DMS 273 (cell line): ENCODE data around the gene KIAA0930.
A peak's percentile ranks its signal among the peaks of the same experiment; 100 is the strongest.

Experiments
- DNase-seq: peaks from one replicate; lab custom pipeline; 2025; ENCODE audit not compliant: unreplicated experiment; lab: John Stamatoyannopoulos, UW

The KIAA0930 gene

DNA sequence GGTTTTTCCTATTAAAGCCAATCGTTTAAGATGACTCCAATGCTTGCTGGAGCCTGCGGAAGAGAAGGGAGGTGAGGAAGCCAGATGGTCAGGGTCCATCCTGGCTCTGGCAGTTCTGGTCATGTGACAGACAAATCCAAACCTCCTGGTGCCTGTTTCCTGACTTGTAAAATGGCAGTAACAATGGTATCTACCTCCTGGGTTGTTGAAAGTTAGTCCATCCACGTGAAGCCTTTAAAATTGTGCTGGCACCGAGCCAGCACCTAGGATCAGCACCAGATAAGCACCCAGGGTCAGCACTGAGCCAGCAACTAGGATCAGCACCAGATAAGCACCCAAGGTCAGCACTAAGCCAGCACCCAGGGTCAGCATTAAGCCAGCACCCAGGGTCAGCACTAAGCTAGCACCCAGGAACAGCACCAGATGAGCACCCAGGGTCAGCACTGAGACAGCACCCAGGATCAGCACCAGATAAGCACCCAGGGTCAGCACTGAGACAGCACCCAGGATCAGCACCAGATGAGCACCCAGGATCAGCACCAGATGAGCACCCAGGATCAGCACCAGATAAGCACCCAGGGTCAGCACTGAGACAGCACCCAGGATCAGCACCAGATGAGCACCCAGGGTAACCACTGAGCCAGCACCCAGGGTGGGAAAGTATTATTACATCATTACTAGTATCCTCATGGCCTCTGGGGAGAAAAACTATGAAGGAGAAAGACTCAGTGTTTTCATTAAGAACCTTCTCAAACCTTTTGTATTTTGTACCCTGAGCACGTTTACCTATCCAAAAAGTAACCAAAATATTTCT lies 17.2 kb downstream of the KIAA0930 start:
- DNase-seq = peak; percentile 32

DNA sequence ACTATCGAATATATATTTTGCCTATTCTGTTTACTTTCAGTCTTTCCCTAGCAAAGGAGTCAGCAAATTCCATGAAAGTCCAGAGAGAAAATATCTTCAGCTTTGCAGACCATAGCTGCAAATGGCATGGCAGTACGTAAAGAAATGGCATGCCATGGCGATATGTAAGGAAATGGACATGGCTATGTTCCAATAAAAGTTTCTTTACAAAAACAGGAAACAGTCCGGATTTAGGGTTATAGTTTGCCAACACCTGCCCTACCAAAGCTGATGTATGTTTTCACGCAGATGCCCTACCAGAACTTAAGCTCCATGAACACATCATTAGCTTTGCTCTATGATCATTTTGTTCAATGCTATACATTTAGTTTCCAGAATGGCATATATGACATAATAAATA lies 19.5 kb downstream of the KIAA0930 start:
- DNase-seq = no peak

DNA sequence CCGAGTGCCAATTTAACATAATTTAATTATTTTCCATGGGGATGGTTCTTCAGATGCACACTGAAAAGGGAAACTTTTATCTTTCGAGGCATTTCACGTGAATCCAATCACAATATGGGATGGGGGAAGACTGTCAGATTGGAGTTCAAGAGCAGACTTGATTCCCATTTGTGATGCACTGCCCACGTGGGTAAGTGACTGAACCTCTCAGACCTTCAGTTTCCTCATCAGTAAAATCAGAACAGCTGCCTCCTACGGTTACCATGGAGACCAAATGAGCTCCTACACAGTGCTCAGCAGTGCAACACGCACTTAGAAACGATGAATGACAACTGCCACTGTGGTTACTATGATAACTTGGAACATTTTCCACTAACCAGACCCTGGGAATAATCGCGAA lies 21.7 kb downstream of the KIAA0930 start:
- DNase-seq = peak; percentile 38

DNA sequence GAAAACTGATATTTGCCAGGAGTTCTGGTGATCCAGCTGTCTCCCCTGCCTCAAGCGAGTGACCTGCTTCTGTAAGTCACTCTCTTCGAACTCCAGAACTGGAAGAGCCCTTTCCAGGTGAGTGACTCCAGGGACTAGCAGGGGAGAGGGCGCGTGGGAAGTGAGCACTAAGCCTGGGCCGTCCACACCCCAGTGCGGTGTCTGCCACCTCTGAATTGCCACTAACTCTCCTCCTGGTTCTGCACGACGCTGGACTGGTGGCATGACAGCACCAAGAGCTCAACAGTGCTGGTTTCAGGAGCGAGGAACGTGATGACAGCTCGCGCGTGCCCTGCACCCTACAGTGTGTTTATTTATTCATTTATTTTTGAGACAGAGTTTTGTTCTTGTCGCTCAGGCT lies 22.9 kb downstream of the KIAA0930 start:
- no peak for DNase-seq

DNA sequence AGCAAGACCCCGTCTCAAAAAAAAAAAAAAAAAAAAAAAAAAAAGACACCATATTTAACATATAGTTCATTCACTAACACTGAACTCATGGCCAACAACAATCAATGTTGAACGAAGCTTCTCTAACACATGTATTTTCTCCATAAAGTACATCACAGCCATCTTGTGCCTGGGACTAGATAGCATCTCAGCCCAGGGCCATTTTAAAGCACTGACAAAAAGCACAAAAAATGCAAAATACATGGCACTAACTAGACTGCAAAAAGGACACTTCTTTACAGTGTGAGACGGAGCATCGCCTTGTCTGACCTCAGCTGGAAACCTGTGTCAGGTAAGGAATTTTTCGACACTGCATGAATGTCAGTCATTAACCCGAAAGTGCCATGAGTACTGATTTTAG lies 23.3 kb downstream of the KIAA0930 start:
- no peak for DNase-seq

DNA sequence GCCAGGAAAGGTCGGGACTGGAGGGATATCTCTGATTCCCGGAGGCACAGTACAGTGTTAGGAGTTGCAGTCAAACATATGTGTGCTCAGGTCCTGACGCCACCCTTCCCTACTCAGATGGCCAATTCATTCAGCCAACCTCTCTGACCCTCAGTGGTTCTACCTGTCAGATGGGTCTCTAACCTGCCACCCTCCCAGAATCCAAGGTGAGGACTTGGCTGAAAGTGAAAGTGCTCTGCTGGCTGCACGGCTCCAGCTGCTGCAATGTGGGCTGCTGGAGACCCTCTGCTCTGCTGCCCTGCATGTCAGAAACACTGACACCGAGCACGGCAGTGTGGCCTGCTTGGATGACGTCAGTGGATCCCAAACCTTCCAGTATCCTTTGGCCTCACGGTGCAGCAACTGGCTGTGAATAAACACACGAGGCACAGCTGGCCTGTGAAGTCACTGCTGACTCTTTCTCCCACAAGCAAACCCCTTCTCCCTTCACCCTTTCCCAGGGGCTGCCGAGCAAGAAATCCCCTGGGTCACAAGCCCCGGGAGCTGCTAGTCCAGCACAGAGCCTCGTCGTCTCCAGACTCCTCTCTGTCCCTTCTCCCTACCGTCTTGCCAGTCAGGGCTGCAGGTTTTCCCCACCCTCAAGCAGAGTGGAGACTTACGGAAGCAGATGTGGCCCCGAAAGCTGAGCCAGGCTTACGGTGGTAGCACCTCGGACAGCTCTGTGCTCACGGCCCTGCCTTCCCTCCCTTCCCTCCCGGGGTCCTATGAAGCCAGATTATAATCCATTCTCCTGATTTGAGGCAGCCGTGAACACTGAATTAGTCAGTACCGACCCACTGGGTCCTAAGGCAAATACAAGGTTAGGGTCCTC lies 24.3 kb downstream of the KIAA0930 start:
- no peak for DNase-seq

DNA sequence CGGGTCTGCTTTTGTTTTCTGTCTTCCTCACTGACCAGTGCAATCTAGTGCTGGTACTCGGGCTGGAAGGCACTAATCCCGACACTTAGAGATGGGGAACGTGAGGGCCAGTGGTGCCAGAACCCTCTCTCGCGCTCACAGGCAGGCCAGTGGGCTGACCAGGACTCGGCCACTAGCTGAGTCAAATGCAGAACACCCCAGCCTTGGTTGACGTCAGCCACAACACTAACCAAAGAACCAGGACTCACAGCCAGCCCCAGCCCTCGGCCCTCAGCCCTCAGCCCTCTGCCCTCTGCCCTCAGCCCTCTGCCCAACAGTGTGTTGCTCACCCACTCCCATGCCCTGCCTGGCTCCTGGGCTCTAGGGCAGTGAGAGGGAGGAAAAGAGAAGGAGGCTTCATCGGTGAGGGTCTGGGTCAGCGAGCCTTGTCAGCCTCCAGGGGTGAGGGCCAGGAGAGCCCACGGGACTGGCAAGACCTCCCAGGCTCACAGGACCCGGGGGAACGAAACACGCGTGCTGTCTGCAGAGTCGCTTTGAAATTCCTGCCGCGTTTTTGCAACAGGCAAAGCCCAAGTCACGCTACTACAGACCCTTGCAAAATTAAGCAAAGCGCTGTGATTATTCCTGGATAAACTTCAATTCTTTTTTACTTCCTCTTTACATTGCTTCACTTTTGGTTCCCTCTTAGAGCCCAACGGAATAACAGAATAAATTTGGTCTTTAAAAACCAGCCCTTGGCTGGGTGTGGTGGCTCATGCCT lies 27.5 kb downstream of the KIAA0930 start:
- no peak for DNase-seq

DNA sequence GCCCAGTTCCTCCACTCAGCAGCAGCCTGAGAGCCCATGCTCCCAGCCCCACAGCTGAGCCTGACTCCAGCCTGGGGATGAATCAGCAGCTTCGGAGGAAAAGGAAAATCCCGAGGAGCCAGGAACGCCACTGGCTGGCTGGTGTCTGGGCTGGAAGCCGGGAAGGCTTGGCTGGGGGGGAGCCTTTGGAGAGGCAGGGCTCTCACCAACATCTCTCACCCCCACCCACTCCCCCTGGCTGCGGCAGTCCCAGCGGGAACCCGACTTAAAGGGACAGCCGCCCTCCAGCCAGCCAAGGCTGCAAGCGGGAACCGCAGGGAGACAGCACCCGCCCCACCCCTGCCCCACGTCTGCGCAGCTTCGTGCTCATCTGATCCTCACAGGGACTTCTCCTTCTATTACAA lies 28.4 kb downstream of the KIAA0930 start:
- peak; percentile 21 for DNase-seq

DNA sequence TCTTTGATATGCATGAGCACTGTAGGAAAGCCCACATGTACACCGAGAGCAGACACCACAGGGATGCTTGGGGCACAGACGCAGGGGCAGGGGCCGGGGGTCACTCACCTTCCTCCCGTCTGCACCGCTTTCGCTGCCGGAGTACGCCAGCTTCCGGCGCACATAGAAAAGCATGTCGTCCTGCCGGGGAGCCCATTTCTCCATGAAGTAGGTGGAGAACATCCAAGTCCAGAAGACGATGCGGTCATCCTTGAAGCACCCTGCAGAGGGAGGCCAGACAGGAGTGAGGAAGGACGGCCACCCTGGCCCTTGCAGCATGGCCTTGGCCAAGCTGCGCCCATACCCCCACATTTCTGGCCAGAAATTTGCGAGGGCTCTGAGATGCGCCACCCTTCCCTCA lies 28.8 kb downstream of the KIAA0930 start:
- no peak for DNase-seq

DNA sequence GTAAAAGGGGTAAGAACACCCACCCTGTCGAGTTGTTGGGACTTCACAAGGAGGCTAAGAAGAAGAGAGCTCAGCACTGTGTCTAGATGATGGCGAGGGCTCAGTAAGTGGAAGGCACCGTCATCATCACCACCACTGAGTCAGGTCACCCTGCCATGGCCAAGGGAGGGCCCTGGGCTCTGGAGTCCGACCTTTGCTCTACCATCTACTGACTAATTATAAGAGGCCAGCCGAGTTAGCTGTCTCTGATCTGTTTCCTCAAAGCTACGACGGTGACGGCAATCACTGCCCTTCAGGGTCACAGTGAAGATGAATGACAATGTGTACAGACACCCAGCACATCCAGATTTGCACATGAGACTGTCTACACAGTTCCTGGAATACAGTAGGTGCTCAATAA lies 29.3 kb downstream of the KIAA0930 start:
- no peak for DNase-seq

DNA sequence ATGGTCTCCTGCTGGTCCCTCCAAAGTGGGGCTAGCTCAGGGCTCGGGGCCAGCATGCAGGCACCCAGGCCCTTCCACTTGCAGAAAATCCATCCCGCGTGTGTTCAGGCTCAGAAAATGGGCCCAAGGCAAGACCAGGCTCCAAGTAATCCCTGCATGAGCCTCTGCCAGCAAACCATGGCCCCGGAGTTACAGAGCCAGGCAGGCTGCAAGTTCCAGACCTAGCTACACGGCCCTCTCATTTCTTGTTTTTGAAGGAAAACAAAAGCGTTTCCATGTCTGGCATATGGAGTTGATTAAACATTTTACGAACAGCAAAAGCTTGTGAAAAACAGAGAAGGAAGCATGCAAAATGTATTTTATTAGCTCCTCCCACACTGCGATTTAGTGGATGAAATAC lies 29.7 kb downstream of the KIAA0930 start:
- DNase-seq = no peak

DNA sequence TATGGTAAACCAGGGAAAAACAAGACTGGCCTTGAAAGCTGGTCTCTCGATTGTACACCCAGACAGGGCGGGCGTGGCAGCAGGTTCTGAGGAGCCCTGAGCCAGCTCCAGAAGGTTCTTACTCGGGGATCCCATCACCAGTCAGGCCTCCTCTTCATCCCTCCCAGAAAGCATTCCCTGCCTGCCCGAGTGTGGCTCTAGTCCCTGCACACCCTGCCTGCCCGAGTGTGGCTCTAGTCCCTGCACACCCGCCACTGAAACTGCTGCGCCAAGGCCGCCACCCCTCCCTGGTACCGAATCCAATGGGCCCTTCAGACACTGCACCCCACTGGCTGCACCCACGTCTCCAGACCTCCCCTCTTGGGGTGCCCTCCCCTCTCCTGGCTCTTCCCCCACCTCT lies 30.1 kb downstream of the KIAA0930 start:
- DNase-seq = no peak

DNA sequence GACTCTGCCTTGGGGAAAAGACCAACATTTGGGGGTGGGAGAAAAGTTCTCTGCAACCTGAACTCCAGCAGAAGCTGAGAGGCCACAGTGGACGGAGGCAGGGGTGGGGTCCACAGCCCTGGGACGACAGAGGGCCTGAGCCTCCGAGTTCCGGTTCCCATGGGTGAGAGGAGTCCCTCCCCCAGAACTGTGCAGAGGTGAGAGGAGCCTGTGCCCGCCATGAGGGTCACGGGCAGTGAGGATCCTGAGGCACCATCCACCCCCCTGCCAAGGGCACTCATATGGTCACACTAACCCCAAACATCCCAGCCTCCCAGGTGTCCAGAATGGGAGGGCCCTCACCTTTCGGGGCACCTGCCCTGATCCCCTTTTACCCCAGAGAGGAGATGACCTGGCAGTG lies 30.5 kb downstream of the KIAA0930 start:
- DNase-seq = no peak

DNA sequence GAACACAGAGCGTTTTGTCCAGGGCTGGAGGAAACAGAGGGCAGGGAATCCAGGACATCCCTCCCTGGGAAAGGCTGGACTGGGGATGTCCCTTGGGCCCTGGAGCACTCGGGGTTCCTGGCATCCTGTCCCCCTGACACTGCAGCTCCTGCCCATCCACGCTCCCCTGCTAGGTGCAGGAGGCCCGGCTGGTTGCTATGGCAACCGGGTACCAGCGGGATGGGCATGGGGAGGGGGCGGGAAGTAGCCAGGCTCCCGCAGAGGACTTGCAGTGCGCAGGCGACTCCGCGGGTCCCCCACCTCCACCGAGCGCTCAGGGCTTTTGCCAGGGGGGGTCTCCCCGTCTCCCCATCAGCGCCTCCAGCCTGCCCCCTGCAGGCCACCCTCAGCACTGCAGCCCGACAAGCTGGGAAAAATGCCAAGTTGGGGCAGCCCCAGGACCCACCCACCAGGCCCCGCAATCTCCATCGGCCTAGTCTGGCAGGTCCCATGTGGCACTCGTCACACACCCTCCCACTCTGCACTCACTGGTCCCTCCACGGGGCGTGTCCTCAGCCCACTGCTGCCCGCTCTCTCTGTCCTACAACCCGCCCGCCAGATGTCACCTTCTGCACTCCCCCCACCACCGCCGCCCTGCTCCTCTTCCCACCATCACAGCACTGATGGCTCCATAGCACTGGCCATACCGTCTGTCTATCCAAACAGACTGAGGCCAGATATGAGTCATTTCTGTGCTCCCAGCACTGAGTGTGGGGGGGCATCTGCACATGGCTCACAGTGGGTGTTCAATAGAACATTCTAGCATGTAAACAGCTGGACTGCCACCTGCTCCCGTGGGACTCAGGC lies 31.5 kb downstream of the KIAA0930 start:
- DNase-seq = peak; percentile 48

DNA sequence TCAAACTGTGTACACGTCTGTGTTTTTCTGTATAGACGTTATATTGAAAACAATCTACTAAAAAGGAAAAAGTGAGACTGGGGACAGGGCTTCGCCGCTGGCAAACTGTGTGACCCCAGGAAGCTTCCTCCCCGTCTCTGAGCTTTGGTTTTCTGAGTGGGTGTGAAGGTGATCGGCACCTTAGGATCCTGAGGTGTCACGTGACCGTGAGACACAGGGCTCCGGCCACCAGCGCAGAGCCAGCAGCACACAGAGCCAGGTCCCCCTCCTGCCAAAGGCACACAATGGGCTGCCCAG lies 32.0 kb downstream of the KIAA0930 start:
- no peak for DNase-seq

DNA sequence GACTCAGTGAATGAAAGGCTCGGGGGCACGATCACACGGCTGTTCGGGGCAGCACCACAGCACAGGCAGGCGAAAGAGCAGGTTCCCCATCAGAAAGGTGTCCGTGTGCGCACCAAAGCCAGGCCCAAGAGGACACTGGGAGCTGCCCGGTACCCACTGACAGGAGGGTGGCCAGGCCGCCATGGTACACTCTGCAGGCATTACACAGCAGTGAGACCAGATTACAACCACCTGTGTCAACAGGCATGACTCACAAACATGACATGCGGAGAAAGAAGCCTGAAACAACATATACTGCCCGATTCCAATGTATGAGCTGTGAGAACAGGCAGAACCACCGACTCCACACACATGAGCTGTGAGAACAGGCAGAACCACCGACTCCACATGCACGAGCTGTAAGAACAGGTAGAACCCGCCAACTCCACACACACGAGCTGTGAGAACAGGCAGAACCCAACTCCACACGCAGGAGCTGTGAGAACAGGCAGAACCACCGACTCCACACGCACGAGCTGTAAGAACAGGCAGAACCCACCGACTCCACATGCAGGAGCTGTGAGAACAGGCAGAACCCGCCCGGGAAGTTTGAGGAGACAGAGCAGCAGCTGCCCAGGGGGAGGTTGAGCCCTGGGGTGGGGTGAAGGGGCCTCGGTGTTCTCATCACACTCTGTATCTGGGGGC lies 32.6 kb downstream of the KIAA0930 start:
- no peak for DNase-seq

DNA sequence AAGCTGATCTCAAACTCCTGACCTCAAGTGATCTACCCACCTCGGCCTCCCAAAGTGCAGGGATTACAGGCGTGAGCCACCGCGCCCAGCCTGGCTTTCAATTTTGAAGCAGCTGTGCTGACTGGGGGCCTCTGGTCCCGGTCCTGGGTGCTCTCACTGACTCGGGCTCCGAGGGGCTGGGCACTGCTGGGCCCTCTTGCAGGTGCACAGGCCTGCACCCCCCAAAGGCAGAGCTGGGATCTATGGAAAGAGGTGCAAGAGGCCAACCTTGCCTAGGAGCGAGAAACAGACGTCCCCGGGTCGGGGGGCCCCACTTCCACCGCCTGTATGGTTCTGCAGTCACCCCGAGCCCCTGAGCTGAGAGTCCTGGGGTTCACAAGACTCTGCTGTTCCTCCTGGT lies 33.2 kb downstream of the KIAA0930 start:
- DNase-seq = no peak

DNA sequence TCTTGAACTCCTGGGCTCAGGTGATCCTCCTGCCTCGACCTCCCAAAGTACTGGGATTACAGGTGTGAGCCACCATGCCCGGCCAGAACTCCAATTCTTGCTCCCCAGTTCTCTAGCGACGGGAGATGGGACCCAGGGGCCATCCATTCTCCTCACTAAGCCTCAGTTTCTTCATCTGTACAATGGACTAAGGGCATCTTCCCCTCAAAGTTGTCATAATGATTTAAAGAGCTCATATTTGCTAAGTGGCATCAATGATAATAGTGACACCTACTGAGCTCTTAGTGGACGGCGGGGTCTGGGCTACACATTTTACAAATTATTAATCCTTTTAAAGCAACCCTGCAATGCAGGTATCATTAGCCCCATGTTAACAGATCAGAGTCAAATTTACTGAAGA lies 34.5 kb downstream of the KIAA0930 start:
- DNase-seq = no peak

DNA sequence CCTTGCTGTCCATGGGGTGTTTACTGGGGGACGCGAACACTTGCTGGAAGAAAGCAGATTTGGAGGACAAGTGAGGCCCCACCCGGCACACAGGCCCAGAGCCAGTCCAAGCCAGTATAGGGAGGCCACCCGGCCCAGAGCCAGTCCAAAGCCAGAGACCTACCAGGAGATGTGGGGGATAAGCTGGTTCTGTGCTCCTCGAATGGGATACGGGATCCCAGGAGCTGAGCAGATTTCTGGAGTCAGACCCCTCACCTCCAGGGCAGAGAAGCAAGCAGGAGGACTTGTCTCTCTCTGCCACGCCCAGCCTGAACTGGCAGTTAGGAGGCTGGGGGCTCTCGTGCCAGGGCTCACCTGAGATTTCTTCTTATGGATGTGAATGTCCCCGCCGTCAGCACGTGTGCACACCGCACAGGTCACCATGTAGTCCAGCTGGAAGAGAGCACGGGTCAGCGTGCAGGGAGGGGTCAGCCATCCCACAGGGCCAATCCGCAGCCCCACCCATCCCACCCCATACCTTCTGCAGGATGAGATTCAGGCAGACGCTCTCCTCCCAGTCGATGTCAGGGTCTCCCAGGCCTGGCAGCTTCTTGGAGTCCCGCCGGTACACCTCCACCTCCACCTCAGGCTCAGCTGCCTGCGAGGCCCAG lies 35.3 kb downstream of the KIAA0930 start:
- DNase-seq = no peak

DNA sequence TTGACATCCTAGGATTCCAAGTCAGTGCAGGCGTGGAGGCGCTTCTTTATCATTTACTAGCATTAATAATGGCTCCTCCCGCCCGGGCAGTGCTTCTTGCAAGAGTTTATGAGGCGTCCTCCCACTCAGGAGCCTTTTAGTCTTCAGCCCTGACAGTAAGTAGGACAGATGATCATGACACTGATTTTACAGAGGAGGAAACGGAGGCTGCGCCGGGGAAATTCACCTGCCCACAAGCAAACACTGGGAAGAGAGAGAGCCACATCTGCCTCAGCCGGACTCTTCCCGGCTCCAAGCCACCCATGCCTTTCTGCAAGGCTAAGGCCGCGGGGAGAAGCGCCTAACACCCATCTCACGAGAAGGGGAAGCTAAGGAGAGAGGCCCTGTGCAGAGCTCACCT lies 35.9 kb downstream of the KIAA0930 start:
- DNase-seq = no peak
